ENCODE measurements around the gene TCN1. TPM values are rescaled to one million over a fixed set of nuclear protein-coding genes. Genes with fewer than 3 reads are reported as not detected.

The TCN1 gene
- total RNA-seq, 1 experiment from 2014 or later = not detected

- DNase-seq (ENCODE audit: low spot score) = no peak
- no peak for TF ChIP-seq EZH2 (IDR thresholded peaks at IDR 0.05; ENCODE audit: borderline replicate concordance, low read depth, low read length, poor library complexity, severe bottlenecking)
- TF ChIP-seq, protein P1, sequence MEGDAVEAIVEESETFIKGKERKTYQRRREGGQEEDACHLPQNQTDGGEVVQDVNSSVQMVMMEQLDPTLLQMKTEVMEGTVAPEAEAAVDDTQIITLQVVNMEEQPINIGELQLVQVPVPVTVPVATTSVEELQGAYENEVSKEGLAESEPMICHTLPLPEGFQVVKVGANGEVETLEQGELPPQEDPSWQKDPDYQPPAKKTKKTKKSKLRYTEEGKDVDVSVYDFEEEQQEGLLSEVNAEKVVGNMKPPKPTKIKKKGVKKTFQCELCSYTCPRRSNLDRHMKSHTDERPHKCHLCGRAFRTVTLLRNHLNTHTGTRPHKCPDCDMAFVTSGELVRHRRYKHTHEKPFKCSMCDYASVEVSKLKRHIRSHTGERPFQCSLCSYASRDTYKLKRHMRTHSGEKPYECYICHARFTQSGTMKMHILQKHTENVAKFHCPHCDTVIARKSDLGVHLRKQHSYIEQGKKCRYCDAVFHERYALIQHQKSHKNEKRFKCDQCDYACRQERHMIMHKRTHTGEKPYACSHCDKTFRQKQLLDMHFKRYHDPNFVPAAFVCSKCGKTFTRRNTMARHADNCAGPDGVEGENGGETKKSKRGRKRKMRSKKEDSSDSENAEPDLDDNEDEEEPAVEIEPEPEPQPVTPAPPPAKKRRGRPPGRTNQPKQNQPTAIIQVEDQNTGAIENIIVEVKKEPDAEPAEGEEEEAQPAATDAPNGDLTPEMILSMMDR (conservative IDR thresholded peaks at IDR 0.05; ENCODE audit: low read depth, low read length) = no peak
- no peak overlapping the region for H3K4me3 ChIP-seq (ENCODE audit: low read depth, low read length, poor library complexity, severe bottlenecking)
- no peak overlapping the region for H3K27ac ChIP-seq (ENCODE audit: low read depth, low read length, poor library complexity, severe bottlenecking)
- CTCF ChIA-PET = no interaction called here
- H3K4me1 ChIP-seq (ENCODE audit: insufficient read depth, low read length, poor library complexity, severe bottlenecking) = peaks cover 6% of the 10 kb centered on the region
- no TSS peak for BruUV-seq (replicated peaks)
- no peaks in the 10 kb centered on the region for H3K27me3 ChIP-seq (replicated peaks; ENCODE audit: insufficient read depth, low read depth, low read length, poor library complexity)
- H3K36me3 ChIP-seq (ENCODE audit: insufficient read depth, low read length, poor library complexity, severe bottlenecking) = peaks cover 7% of the 10 kb centered on the region
- intact Hi-C loops (cut with micrococcal nuclease; ENCODE audit: unreplicated experiment) = no loop called here
- POLR2A ChIA-PET (ENCODE audit: low non-redundant PET) = interaction anchor here (0.6 kb wide), 1 partner anchor 185 kb away, joined by 7 read pairs; no protein-coding TSS in a partner anchor
- no peaks in the 10 kb centered on the region for H3K9me3 ChIP-seq (ENCODE audit: low read depth, low read length, poor library complexity, severe bottlenecking)
These were observed 52.9 kb downstream of the TCN1 start for GRCh38 chr11:59813364-59813763.

DNA sequence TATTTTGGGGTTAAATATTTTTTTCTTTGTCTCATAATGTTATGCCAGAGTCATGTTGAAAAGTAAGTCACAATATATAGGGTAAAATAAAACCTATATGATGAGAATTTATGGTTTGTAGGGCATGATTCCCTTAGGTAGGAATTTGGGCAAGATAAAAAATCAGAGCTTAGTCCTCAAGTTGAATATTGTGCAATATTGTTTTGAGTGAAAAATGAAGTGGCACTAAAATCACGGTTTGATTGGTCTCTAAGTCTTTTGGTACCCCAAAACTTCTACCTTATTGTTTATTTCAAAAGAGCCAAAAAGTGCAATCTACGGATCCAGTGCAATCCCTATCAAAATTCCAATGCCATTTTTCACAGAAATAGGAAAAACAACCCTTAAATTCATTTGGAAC lies 54.1 kb downstream of the TCN1 start:
- H3K4me3 ChIP-seq (ENCODE audit: low read depth, low read length, poor library complexity, severe bottlenecking) = no peak overlapping the region
- H3K27me3 ChIP-seq (replicated peaks; ENCODE audit: insufficient read depth, low read depth, low read length, poor library complexity) = no peaks in the 10 kb centered on the region
- peaks cover 6% of the 10 kb centered on the region for H3K4me1 ChIP-seq (ENCODE audit: insufficient read depth, low read length, poor library complexity, severe bottlenecking)
- H3K27ac ChIP-seq (ENCODE audit: low read depth, low read length, poor library complexity, severe bottlenecking) = no peak overlapping the region
- no TSS peak for BruUV-seq (replicated peaks)
- ChIA-PET CTCF (no interaction called here), POLR2A (ENCODE audit: low non-redundant PET) (no interaction called here)
- H3K36me3 ChIP-seq (ENCODE audit: insufficient read depth, low read length, poor library complexity, severe bottlenecking) = peaks cover 13% of the 10 kb centered on the region
- intact Hi-C loops (cut with micrococcal nuclease; ENCODE audit: unreplicated experiment) = no loop called here
- TF ChIP-seq, protein P1 (conservative IDR thresholded peaks at IDR 0.05; ENCODE audit: low read depth, low read length) = no peak
- no peak for TF ChIP-seq EZH2 (IDR thresholded peaks at IDR 0.05; ENCODE audit: borderline replicate concordance, low read depth, low read length, poor library complexity, severe bottlenecking)
- no peak for DNase-seq (ENCODE audit: low spot score)
- no peaks in the 10 kb centered on the region for H3K9me3 ChIP-seq (ENCODE audit: low read depth, low read length, poor library complexity, severe bottlenecking)

DNA sequence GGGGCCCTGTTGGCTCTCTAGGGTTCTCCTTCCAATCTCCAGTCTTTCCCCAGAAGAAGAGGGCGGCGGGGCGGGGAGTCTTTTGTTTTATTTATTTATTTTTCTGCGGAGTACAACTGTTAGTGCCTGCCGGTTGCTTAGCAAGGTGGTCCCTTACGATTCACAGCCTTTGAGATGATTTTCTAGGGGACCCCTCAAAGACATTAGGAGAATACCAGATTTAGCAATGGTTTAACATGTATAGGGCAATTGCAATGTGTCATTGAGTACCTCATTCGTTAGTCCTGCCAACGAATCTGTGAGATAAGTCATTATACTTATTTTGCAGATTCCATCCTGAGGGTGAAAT lies 55.4 kb downstream of the TCN1 start:
- no peaks in the 10 kb centered on the region for H3K9me3 ChIP-seq (ENCODE audit: low read depth, low read length, poor library complexity, severe bottlenecking)
- POLR2A ChIA-PET (ENCODE audit: low non-redundant PET) = no interaction called here
- DNase-seq (ENCODE audit: low spot score) = no peak
- no TSS peak for BruUV-seq (replicated peaks)
- intact Hi-C loops (cut with micrococcal nuclease; ENCODE audit: unreplicated experiment) = no loop called here
- TF ChIP-seq, protein P1 (conservative IDR thresholded peaks at IDR 0.05; ENCODE audit: low read depth, low read length) = no peak
- no peak for TF ChIP-seq EZH2 (IDR thresholded peaks at IDR 0.05; ENCODE audit: borderline replicate concordance, low read depth, low read length, poor library complexity, severe bottlenecking)
- peak overlapping the region; percentile 94 for H3K4me3 ChIP-seq (ENCODE audit: low read depth, low read length, poor library complexity, severe bottlenecking)
- CTCF ChIA-PET = interaction anchor here (0.6 kb wide), 1 partner anchor 274 kb away, joined by 3 read pairs; no protein-coding TSS in a partner anchor
- peaks cover 6% of the 10 kb centered on the region for H3K4me1 ChIP-seq (ENCODE audit: insufficient read depth, low read length, poor library complexity, severe bottlenecking)
- H3K36me3 ChIP-seq (ENCODE audit: insufficient read depth, low read length, poor library complexity, severe bottlenecking) = peaks cover 26% of the 10 kb centered on the region
- H3K27me3 ChIP-seq (replicated peaks; ENCODE audit: insufficient read depth, low read depth, low read length, poor library complexity) = no peaks in the 10 kb centered on the region
- peak overlapping the region; percentile 82 for H3K27ac ChIP-seq (ENCODE audit: low read depth, low read length, poor library complexity, severe bottlenecking)
